ENCODE results near the gene CYP11A1. TPM values are rescaled to one million over a fixed set of nuclear protein-coding genes. Genes with fewer than 3 reads are reported as not detected.

CYP11A1 gene
- total RNA-seq, 1 donor from 2014 or later = 2.0 TPM

DNA sequence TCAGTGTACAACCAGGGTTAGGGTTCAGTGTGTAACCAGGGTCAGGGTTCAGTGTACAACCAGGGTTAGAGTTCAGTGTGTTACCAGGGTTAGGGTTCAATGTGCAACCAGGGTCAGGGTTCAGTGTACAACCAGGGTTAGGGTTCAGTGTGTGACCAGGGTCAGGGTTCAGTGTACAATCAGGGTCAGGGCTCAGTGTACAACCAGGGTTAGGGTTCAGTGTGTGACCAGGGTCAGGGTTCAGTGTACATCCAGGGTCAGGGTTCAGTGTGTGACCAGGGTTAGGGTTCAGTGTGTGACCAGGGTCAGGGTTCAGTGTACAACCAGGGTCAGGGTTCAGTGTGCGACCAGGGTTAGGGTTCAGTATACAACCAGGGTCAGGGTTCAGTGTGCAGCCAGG, 33.3 kb downstream of the CYP11A1 start:
- no peak for TF ChIP-seq CTCF (IDR thresholded peaks at IDR 0.05; ENCODE audit: unreplicated experiment)
- no peak overlapping the region for H3K4me3 Mint-ChIP-seq (ENCODE audit: low read depth)
- H3K27ac Mint-ChIP-seq = no peak overlapping the region
- H3K36me3 Mint-ChIP-seq (ENCODE audit: insufficient read depth) = no peaks in the 10 kb centered on the region
- peaks cover 25% of the 10 kb centered on the region for H3K27me3 Mint-ChIP-seq
- no peaks in the 10 kb centered on the region for H3K4me1 Mint-ChIP-seq (ENCODE audit: low read depth)
- H3K9me3 Mint-ChIP-seq (ENCODE audit: low read depth) = no peaks in the 10 kb centered on the region
- no peak for DNase-seq (ENCODE audit: low spot score, unreplicated experiment)

DNA sequence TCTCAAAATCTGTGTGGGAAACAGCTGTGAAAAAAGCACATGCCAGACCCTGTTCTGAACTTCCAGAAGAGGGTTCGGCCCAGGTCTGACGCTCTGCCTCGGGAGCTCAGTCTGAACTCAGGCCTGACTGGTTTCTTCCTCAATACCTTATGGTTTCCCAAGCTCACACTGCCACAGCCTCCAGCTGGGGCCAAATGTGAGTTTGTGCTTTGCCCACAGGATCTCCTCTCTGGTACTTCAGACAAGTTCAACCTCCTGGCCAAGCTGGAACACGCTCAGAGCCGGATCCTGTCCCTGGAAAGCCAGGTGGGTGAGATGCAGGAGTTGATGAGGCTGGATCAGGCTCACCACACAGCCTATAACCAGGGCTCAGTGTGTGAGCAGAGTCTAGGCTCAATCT, 33.8 kb downstream of the CYP11A1 start:
- no peaks in the 10 kb centered on the region for H3K36me3 Mint-ChIP-seq (ENCODE audit: insufficient read depth)
- H3K9me3 Mint-ChIP-seq (ENCODE audit: low read depth) = no peaks in the 10 kb centered on the region
- H3K27me3 Mint-ChIP-seq = peaks cover 27% of the 10 kb centered on the region

GRCh38 chr15:74333093-74333492, 34.4 kb downstream of the CYP11A1 start:
- Mint-ChIP-seq H3K4me3 (ENCODE audit: low read depth) (no peak overlapping the region), H3K27me3 (peaks cover 29% of the 10 kb centered on the region), H3K9me3 (ENCODE audit: low read depth) (no peaks in the 10 kb centered on the region), H3K4me1 (ENCODE audit: low read depth) (no peaks in the 10 kb centered on the region), H3K27ac (no peak overlapping the region), H3K36me3 (ENCODE audit: insufficient read depth) (no peaks in the 10 kb centered on the region)
- no peak for TF ChIP-seq CTCF (IDR thresholded peaks at IDR 0.05; ENCODE audit: unreplicated experiment)
- DNase-seq (ENCODE audit: low spot score, unreplicated experiment) = no peak

More for the DNA sequence above, 33.8 kb downstream of the CYP11A1 start:
- no peak overlapping the region for H3K27ac Mint-ChIP-seq
- no peaks in the 10 kb centered on the region for H3K4me1 Mint-ChIP-seq (ENCODE audit: low read depth)
- no peak for DNase-seq (ENCODE audit: low spot score, unreplicated experiment)
- TF ChIP-seq CTCF (IDR thresholded peaks at IDR 0.05; ENCODE audit: unreplicated experiment) = no peak
- no peak overlapping the region for H3K4me3 Mint-ChIP-seq (ENCODE audit: low read depth)

- no peak for DNase-seq (ENCODE audit: low spot score, unreplicated experiment)
- Mint-ChIP-seq H3K4me3 (ENCODE audit: low read depth) (no peak overlapping the region), H3K4me1 (ENCODE audit: low read depth) (no peaks in the 10 kb centered on the region), H3K27me3 (peaks cover 31% of the 10 kb centered on the region), H3K9me3 (ENCODE audit: low read depth) (no peaks in the 10 kb centered on the region), H3K36me3 (ENCODE audit: insufficient read depth) (no peaks in the 10 kb centered on the region), H3K27ac (no peak overlapping the region)
- TF ChIP-seq CTCF (IDR thresholded peaks at IDR 0.05; ENCODE audit: unreplicated experiment) = no peak
Measured at GRCh38 chr15:74332611-74333010, 34.8 kb downstream of the CYP11A1 start.

DNA sequence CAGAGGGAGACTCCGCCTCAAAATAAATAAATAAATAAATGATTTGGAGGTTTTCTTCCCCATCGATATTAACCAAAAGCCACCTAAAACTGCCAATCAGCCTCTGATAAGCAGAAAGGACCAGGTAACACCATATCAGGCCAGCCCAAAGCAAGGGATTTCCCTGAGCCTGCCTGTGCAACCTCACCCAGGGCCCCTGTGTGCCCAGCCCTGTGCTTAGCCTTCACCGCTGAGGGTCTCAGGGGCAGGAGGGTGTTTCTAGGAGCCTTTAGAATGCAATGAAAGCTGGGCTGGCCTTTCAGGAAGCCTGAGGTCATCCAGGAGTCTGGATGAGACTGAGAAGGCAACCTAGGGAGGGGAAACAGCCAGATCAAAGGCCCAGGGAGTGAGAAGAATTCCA, 35.4 kb downstream of the CYP11A1 start:
- Mint-ChIP-seq H3K27me3 (peaks cover 31% of the 10 kb centered on the region), H3K36me3 (ENCODE audit: insufficient read depth) (no peaks in the 10 kb centered on the region), H3K27ac (no peak overlapping the region), H3K4me3 (ENCODE audit: low read depth) (no peak overlapping the region), H3K9me3 (ENCODE audit: low read depth) (no peaks in the 10 kb centered on the region), H3K4me1 (ENCODE audit: low read depth) (no peaks in the 10 kb centered on the region)
- TF ChIP-seq CTCF (IDR thresholded peaks at IDR 0.05; ENCODE audit: unreplicated experiment) = no peak
- no peak for DNase-seq (ENCODE audit: low spot score, unreplicated experiment)

Data from progenitor cell of endocrine pancreas (in vitro differentiated cells).